ENCODE data around the gene RUFY4. TPM values are rescaled to one million over a fixed set of nuclear protein-coding genes. Genes with fewer than 3 reads are reported as not detected.

Gene RUFY4
- total and polyA plus RNA-seq, 2 donors (not counting 3 experiments of a cell fraction or from before 2014, with no cell fraction given): not detected

- H3K9me1 ChIP-seq (replicated peaks; ENCODE audit: control insufficient read depth, extremely low read depth, insufficient read depth, low read length): no peaks in the 10 kb centered on the region
- H3K4me2 ChIP-seq (ENCODE audit: insufficient read depth, low read length): no peak overlapping the region
- H3K4me1 ChIP-seq (ENCODE audit: control insufficient read depth, extremely low read depth, insufficient read depth, low read length): no peaks in the 10 kb centered on the region
- H3K9ac ChIP-seq (replicated peaks; ENCODE audit: extremely low read depth, insufficient read depth, low read length): no peak overlapping the region
- no peaks in the 10 kb centered on the region for H3K36me3 ChIP-seq (ENCODE audit: control insufficient read depth in 2 of 2, extremely low read depth in 1 of 2, insufficient read depth in 2 of 2, low read length in 2 of 2)
- ChIA-PET POLR2A (no interaction called here), CTCF (interaction anchor here (1.2 to 4.2 kb wide), 6 partner anchors 8 to 255 kb away, joined by 3 to 43 read pairs (median 6); partner anchors contain the start of gene RUFY4)
- intact Hi-C loops (cut with micrococcal nuclease): no loop called here
- FAIRE-seq (no peak), DNase-seq (ENCODE audit: low read depth, low spot score) (no peak)
- no peaks in the 10 kb centered on the region for H3K79me2 ChIP-seq (ENCODE audit: control insufficient read depth, insufficient read depth, low read length)
- no peak overlapping the region for H3K27ac ChIP-seq (ENCODE audit: insufficient read depth, low read depth, low read length)
- no peak for TF ChIP-seq EZH2 (IDR thresholded peaks at IDR 0.05; ENCODE audit: borderline replicate concordance, low read depth, low read length, severe bottlenecking)
- no peak for TF ChIP-seq MYC (IDR thresholded peaks at IDR 0.05; ENCODE audit: low read depth, low read length)
- no peak for TF ChIP-seq CTCF (IDR thresholded peaks at IDR 0.05; ENCODE audit: extremely low read depth in 1 of 2, insufficient read depth in 1 of 2, low read depth in 1 of 2, low read length in 2 of 2)
- no peak for TF ChIP-seq GATA2 (IDR thresholded peaks at IDR 0.05; ENCODE audit: insufficient read depth, insufficient read length, low read depth, low read length)
- TF ChIP-seq POLR2A (IDR thresholded peaks at IDR 0.05; ENCODE audit: low read depth, low read length): no peak
- TF ChIP-seq, protein P1, sequence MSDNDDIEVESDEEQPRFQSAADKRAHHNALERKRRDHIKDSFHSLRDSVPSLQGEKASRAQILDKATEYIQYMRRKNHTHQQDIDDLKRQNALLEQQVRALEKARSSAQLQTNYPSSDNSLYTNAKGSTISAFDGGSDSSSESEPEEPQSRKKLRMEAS (IDR thresholded peaks at IDR 0.05; ENCODE audit: insufficient read depth, insufficient read length): no peak
- TF ChIP-seq POLR2AphosphoS5 (IDR thresholded peaks at IDR 0.05; ENCODE audit: insufficient read depth, low read depth, low read length): no peak
- no peak for TF ChIP-seq JUN (IDR thresholded peaks at IDR 0.05; ENCODE audit: borderline replicate concordance, insufficient read depth, insufficient read length, low read depth)
- TF ChIP-seq FOS (IDR thresholded peaks at IDR 0.05; ENCODE audit: borderline replicate concordance, insufficient read depth, low read length): no peak
- H3K4me3 ChIP-seq (replicated peaks in 1 of 3; ENCODE audit: insufficient read depth in 1 of 3, low read depth in 1 of 3, low read length in 3 of 3): no peak overlapping the region
- no peak overlapping the region for H2AFZ ChIP-seq (ENCODE audit: low read depth, low read length)
- H3K27me3 ChIP-seq (ENCODE audit: control insufficient read depth in 2 of 2, insufficient read depth in 2 of 2, low read length in 2 of 2): peaks cover 11 to 28% of the 10 kb centered on the region in 2 experiments
- H3K9me3 ChIP-seq (replicated peaks; ENCODE audit: control insufficient read depth, insufficient read depth, low read length): no peaks in the 10 kb centered on the region
- no TSS peak for BruUV-seq (replicated peaks)
- H4K20me1 ChIP-seq (replicated peaks; ENCODE audit: control insufficient read depth, extremely low read depth, insufficient read depth, low read length): no peaks in the 10 kb centered on the region
- dilution Hi-C loops (cut with MboI; ENCODE audit: extremely low pct_ligation_motif_present, low sequenced_read_pairs): no loop called here
These were observed 28.2 kb upstream of the RUFY4 start for GRCh38 chr2:218040883-218041282.

Measured in endothelial cell of umbilical vein (primary cell).